IPS-NIHi7 (cell line): ENCODE measurements around the gene EXOSC7.
"Not testable (repeated sequence)": the region's sequence is repeated elsewhere in the genome, so short reads cannot be mapped to it uniquely, and the experiment has no call there.

ENCODE experiments used
- DNase-seq: peaks from one replicate; pipeline ENCODE4 v3.0.0; 2012; ENCODE audit warnings: mixed read lengths; ENCODE audit errors: extremely low spot score

EXOSC7 gene

DNA sequence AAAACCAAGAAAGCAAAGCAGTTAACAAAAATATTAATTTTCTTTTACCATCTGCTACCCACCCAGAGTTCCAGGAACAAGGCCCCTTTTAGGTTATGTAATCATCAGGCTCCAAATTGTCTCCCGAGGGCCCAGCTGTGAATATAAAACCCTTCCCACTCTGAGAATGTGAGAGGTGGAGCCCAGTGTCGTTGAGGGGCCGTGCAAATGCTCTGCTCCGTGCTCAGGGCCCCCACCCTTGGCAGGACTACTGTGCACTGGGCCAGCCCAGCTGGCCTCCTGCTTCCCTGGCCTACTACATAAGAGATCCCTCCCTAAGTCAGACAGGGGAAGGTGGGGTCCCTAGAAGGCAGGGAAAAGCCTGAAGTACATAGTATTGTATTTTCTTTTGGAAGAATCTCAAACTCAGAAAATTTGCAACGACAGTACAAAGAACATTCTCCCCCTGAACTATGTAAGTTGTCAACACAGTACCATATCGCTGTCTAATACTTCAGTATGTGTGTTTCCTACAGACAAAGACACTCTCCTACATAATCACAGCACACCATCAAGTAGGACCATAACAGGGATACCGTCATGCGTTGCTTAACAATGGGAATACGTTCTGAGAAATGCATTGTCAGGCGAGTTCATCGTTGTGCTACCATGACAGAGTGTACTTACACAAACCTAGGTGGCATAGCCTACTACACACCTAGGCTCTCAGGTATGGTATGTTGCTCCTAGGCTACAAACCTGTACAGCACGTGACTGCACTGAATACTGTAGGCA, 45.7 kb downstream of the EXOSC7 start:
- DNase-seq: no peak

DNA sequence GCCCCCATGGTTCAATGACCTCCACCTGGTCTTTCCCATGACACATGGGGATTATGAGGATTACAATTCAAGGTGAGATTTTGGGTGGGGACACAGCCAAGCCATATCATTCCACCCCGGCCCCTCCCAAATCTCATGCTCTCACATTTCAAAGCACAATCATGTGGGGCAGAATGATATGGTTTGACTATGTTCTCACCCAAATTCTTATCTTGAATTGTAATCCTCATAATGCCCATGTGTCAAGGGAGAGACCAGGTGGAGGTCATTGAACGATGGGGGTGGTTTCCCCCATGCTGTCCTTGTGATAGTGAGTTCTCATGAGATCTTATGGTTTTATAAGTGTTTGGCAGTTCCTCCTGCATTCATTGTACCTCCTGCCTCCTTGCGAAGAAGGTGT, 47.6 kb downstream of the EXOSC7 start:
- no peak for DNase-seq

DNA sequence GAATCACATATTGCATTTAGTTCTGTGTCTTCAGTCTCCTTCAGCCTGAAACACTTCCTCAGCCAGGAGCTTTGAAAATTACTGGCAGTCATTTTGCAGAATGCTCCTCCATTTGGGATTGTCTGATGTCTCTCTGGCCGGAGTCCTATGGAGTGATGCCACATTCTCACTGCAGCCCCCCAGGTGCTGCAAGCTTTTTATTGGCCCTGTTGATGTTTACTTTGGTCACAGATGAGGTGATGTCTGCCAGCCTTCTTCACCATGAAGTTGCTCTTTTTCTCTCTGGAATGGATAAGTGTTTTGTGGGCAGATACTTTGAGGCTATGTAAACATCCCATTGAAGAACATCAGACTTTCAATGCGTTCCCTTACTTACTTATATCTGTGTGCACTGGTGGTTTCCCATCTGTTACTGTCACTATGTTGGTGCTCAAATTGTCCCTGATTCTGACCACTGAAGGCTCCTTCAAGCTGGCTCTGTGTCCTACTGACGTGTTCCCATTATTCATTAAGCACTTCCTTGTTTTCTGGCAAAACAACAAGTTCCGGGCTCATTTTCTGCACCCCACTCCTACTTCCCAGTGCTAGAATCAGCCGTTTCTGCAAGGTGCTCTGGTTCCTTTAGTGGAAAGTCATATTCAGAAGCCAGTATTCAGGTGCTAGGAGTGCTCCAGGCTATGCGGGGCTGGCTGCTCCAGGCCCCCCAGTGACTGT, 48.7 kb downstream of the EXOSC7 start:
- no peak for DNase-seq

DNA sequence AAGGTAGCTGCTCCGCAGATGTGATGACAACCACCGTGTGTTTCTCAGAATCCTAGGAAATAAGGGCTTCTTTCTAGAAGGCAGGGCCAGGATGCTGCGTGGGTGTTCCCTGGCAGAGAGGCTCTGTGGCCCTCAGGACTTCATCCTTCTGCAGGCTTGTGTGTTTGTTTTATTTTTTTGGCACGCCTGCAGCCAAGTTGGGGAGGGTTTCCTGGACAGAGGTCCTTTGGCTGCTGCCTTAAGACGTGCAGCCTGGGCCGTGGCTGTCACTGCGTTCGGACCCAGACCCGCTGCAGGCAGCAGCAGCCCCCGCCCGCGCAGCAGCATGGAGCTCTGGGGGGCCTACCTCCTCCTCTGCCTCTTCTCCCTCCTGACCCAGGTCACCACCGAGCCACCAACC, 50.0 kb downstream of the EXOSC7 start, which contains the start of gene CLEC3B:
TSS of gene CLEC3B (plus strand) at position 266 of the 400 bp plus-strand sequence. CDS start at position 326, 60 bp downstream.
- no peak for DNase-seq

DNA sequence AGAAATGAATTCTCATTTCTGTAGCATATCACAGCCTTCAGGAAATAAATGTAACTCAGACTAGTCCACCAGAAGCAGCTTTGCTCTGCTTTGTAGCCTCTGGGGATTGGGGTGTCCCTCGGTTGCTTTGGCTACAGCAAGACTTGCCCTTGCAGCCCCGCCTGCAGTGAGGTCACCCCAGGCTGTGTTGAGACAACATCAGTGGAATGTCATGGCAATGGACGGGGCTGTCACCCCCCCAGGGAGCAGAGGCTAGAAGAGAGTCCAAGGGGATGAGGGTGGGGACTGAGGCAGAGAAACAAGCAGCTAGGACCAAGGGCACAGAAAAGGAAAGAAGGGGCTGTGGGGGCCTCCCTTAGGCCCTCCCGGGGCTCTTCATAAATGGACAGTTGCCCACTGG, 50.9 kb downstream of the EXOSC7 start:
- no peak for DNase-seq

DNA sequence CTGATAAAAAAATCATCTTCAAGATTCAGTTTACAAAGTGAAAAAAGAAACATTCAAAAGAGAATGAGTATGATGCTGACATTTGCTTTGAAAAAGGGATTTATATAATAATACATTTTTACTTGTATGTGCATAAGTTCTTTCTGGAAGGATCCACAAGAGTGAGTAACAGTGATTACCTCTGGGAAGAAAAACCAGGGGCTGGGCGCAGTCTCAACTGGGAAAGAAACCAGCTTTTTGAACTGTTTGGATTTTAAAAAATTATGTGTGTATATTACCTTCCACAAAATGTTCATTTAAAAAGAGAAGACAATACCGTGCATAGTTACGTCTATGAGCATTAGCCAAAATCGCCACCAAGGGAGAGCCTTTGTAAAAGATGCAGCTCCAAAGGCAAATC, 51.4 kb downstream of the EXOSC7 start:
- DNase-seq: no peak

DNA sequence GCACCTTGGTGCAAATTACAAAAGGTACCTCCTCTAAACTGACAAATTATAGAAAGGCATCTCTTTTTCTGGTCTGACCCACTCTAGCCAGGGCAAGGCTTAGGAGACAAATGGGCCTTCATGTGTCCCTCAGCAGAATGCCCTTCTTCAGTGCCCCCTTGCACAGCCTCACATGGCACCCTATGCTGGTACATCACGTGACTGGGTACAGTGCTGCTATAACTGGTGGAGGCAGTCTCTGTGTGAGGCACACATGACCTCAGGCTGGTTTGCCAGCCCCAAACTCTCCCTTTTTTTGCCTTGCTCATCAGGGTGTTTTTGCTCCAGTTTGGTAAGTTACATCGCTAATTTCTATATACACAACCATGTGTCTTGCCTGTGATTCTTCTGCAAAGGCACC, 53.2 kb downstream of the EXOSC7 start:
- DNase-seq: no peak

DNA sequence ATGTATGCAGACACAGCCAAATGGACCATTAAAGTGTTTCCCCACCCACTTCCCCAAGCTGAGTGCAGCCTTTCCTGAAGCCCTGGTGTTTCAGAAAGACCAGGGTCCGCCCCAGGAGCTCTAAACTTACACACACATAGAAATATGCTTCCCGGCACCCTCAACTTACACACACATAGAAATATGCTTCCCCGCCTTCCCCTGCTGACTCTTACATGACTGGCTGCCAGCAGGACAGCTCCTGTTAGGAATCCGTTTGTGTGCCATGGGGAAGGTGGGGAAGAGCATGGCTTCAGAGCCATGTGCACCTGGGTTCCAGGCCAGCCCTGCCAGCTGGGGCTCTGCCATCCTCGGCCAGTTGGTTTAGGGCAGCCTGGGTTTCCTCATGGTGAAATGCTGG, 53.6 kb downstream of the EXOSC7 start:
- DNase-seq: no peak

DNA sequence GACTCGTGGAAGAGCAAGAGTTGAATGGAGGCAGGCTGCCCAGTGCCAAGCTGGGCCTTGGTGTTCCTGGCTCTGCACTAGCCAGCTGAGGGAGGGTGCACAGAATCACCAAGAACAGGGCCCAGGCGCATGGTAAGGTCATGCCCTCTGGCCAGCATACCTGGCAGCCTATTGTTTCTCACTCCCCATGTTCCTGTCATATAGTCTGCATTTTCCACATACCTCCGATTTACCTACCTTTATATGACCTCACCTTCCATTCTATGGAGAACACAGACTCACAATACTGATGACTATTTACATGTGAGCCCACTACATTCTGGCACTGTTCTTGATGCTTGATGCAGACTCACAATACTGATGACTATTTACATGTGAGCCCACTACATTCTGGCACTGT, 55.5 kb downstream of the EXOSC7 start:
- no peak for DNase-seq

DNA sequence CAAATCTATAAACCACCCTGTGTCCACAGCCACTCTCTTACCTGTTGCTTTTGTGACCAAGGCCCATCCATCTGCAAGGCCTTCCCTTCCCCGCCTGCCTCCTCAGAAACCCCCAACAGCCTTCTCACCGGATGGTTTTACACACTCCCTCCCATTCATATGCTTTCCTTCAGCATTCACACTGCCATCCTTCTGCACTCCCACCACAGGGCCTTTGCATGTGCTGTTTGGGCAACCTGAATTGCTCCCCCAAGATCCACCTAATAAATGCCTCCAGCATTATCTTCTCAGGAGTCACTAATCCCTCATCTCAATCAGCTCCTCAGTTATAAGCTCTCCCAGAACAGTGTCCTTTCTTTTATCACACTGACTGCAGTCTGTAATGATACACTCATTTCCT, 56.1 kb downstream of the EXOSC7 start:
- DNase-seq: no peak

DNA sequence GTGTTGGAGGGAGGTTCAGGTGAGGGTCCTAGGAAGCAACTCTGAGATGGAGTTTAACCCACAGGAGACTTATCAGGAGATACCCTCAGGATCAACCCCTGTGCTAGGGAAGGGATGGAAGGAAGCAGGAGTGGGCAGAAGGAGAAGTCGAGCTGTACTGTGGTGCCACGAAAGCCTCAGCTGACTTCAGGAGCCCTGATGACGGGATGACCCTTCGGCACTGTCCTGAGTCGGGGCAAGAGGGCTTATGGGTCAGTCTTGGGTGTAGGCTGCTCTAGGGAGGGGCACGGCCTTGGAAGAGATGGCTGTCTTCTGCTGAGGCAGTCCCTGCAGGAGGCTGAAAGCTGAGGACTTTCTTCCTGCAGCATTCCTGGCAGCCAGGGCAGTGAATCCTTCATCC, 57.7 kb downstream of the EXOSC7 start:
- DNase-seq: no peak

DNA sequence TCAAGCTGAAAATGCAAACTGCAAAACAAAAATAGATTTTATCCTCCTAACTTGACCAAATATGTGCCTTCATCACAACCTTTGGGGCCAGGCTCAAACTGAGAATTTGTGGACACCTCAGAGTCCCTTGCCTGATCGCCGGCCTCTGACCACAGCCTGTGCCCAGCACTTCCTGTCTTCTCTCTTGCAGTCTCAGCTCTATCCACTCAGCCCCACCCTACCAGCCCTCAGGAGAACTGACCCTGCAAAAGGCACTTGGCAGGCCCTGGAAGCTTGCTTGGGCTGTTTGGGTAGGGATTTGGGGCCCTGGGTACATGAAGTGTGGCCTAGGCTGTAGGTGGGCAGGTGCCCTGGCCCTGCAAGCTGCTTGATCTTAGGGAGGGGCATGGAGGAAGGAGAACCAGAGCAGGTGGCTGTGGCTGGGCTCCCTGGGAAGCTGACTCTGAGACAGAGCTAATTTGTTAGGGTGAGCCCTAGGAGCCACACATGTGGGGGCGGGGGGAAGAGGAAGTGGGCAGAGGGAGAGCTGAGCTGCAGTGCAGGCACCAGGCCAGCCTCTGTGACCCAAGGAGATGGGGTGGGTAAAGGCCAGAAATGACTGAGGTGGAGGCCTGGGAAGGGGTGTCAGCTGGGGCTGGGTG, 58.7 kb downstream of the EXOSC7 start:
- DNase-seq: no peak

DNA sequence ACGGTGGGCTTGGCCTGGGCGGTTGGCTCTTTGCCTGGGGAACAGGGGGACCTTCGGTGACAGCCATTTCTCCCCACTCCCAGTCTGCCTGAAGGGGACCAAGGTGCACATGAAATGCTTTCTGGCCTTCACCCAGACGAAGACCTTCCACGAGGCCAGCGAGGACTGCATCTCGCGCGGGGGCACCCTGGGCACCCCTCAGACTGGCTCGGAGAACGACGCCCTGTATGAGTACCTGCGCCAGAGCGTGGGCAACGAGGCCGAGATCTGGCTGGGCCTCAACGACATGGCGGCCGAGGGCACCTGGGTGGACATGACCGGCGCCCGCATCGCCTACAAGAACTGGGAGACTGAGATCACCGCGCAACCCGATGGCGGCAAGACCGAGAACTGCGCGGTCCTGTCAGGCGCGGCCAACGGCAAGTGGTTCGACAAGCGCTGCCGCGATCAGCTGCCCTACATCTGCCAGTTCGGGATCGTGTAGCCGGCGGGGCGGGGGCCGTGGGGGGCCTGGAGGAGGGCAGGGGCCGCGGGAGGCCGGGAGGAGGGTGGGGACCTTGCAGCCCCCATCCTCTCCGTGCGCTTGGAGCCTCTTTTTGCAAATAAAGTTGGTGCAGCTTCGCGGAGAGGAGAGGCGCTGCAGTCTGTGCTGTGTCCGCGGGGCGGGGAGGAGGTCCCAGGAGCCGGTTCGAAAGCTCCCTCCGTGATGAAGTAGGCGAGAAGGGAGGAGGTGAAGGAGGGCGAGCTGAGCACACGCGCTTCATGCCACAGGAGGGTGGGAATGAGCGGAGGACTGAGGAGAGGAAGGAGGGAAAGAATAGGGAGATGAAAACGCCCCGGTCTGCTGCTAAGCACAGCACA, 59.6 kb downstream of the EXOSC7 start:
- peak; percentile 41 for DNase-seq

DNA sequence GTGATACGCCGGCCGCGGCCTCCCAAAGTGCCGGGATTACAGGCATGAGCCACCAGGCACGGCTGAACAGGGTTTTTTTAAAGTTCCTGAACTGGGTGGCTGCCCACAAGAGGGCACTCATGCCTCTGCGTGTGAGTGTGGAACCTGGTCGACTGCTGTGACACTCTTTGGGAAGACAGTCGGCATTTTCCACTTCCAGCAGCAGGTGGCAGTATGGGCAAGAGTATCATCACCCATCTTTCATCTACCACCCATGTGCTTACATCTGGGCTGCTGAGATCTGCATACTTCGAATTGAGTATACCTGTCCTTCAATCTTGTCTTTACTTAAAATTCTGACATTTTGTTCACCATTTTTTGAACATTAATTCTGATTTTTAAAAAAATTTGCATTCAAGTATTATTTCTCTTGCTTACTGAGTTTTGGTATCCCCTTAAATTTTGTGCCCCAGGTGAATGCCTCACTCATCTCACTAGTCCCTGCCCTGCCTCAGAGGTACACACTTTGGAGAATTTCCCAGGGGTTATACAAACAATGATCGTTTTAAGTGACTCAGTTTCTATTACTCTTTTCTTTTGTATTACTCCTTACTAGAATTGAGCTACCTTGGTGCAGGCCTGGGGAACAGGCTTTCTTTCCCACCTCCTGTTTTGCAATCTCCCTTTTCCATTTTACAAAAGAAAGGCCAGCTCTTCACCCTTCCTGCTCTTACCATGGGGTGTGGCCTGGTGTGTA, 61.8 kb downstream of the EXOSC7 start:
- DNase-seq: peak; percentile 95

DNA sequence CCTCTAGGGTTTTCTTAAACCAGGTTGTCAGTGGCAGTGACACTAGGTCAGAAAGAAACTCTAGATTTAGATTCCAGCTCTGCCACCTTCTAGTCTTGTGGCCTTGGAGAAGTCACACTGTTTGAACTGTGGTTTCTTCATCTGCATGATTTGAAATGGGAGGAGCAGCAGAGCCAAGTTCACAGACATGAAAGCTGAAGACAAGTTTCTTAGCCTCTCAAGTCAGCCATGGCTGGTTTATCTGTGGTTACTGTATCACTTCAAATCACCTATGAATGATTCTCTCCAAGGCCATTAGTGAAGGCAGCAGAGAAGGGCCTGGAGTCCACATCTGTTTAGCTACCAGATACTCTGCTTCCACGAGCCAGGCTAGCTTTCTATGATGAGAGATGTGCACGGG, 65.6 kb downstream of the EXOSC7 start:
- no peak for DNase-seq

DNA sequence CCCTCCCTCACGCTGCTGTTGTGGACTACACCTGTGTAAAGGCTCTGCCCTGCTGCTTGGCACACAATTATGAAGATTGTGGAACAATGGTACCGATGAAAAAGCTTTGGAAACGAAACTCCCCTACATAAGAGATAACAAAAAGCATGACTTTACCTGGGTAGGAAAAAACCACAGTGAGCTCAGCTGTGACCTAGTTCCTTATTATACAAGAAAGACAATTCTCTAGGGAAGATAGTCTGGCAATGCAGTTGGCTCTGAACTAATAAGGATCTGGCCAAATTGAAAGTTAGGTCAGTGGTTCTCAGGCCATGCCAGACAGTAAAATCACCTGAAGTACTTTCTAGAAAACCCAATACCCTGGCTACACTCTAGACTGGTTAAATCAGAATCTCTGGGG, 66.1 kb downstream of the EXOSC7 start:
- DNase-seq: no peak

DNA sequence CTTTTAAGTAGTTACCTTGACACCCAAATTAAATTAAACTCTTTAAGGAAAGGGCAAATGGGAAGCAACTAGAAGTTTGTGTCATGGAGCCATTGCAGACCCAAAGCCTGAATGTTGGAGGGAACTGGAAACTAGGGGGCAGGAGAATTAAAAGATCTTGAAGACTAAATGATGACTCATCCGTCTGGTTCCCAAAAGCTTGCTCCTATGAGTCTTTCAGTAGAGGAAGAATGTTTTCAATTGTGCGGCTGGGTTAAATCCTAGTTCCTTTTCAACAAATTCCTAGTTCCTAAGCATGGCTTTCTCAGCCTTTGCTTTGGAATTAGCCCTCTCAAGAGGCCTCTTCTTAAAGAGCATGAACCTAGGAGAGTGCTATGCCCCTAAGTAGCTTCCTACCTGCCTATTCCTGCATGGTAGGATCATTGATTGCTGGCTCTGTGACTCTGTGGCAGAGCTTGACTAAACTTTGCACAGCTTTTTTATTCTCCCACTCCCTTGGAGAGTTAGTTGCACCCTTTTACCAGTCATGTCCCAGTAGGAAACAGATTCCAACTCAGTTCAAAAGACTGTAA, 67.8 kb downstream of the EXOSC7 start:
- DNase-seq: no peak

DNA sequence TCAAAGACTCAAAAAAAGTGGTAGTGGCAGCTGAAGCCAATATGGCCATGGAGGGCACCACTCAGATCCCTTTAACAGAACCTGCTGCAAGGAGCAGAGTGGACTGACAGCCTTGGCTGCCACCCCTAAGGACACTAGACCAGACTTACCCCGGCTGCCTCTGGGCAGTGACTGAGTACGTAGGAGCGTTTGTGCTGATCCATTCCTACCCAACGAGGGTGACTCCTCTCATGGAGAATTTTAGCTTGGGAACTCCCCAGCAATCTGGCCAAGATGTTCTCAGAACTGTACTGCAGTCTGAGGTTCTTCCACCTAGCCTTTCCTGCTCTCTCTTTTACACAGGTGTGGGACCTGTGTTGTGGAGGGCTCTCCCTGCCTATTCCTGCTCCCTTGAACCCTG, 72.2 kb downstream of the EXOSC7 start:
- no peak for DNase-seq

DNA sequence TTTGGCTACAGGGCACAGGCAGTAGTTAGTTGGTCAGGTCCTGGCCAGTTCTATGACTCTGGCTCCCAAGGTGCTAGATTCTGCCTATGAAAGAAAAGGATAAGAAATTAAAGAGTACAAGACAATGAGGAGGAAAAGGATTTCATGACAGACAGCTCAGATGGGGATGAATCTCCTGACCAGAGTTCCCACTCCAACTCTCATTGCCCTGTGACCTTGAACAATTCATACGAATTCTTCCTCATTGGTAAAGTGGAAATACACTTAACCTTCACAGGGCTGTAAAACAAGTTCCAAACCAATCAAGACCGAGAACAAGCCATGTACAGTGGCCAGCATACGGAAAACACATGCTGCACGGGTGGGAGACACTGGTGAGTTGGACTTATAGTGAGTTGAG, 73.8 kb downstream of the EXOSC7 start:
- DNase-seq: no peak

DNA sequence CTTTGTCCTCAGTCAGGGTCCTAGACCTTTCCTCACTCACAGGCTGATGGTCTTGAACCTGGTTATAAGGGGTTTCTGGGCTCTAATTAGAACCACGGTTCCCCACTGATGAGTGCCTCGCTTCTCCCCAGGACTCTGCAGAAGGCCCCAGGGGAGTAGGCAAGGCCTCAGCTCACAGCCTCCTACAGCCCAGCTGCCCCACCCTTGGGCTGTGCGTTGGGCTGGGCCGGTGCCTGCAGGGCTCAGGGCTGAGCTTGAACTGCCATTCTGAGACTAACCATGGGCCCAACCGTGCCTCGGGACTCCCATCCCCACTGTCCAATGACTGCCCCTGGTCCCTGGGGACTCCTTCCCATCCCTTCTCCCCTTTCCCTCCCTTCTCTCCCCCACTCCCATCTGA, 75.6 kb downstream of the EXOSC7 start:
- DNase-seq: no peak

DNA sequence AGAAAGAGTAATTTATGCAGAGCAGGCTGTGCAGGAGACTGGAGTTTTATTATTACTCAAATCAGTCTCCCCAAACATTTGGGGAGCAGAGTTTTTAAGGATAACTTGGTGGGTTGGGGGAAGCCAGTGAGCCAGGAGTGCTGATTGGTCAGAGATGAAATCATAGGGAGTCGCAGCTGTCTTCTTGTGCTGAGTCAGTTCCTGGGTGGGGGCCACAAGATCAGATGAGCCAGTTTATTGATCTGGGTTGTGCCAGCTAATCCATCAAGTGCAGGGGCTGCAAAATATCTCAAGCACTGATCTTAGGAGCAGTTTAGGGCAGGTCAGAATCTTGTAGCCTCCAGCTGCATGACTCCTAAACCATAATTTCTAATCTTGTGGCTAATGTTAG, 77.8 kb downstream of the EXOSC7 start:
- not testable (repeated sequence) for DNase-seq
